ENCODE results near the gene PLEKHG1.

PLEKHG1 gene

GRCh38 chr6:150599199-150600009 lies at the start of gene PLEKHG1:
PLEKHG1 (plus strand) TSS chr6:150599885; CDS start chr6:150733682, 133,797 bp downstream.
- no peak for TF ChIP-seq CTCF (IDR thresholded peaks at IDR 0.05)

GRCh38 chr6:150550244-150550643 lies 49.4 kb upstream of the PLEKHG1 start:
- no peak for TF ChIP-seq CTCF (IDR thresholded peaks at IDR 0.05)

- TF ChIP-seq CTCF (IDR thresholded peaks at IDR 0.05): no peak
Observed at GRCh38 chr6:150557043-150557599, 42.6 kb upstream of the PLEKHG1 start.

- TF ChIP-seq CTCF (IDR thresholded peaks at IDR 0.05): no peak
Observed at GRCh38 chr6:150560004-150560883, 39.4 kb upstream of the PLEKHG1 start.

GRCh38 chr6:150560884-150561219 lies 38.8 kb upstream of the PLEKHG1 start:
- no peak for TF ChIP-seq CTCF (IDR thresholded peaks at IDR 0.05)

- TF ChIP-seq CTCF (IDR thresholded peaks at IDR 0.05): no peak
Observed at GRCh38 chr6:150565945-150566344, 33.7 kb upstream of the PLEKHG1 start.

GRCh38 chr6:150566486-150566885 lies 33.2 kb upstream of the PLEKHG1 start:
- TF ChIP-seq CTCF (IDR thresholded peaks at IDR 0.05): no peak

Data from LNCAP (cell line).